SK-N-MC (cell line): Measurements from ENCODE around the gene REEP1.

Experiments used
- DNase-seq: peaks from one replicate; pipeline ENCODE4 v3.0.0-alpha.2; 2011; ENCODE audit warnings: low read depth, low spot score
- H3K27ac ChIP-seq: fragments of 200-600 bp; sonication (generic); 2 replicates; pipeline ENCODE4 v1.5.1; 2016; ENCODE audit warnings: mixed run types
- H3K36me3 ChIP-seq: fragments of 200-600 bp; sonication (generic); 2 replicates; pipeline ENCODE4 v1.6.1; 2017; ENCODE audit warnings: antibody characterized with exemption, low read length, mixed read lengths; ENCODE audit not compliant: insufficient read depth
- H3K4me3 ChIP-seq: fragments of 200-600 bp; sonication (generic); 2 replicates; pipeline ENCODE4 v1.5.1; 2016
- H3K9ac ChIP-seq: fragments of 200-600 bp; sonication (generic); 2 replicates; pipeline ENCODE4 v1.8.0; 2017; ENCODE audit warnings: mixed run types, mixed read lengths; ENCODE audit not compliant: insufficient read length
- H3K9me3 ChIP-seq: fragments of 200-600 bp; sonication (generic); 2 replicates; pipeline ENCODE4 v1.6.1; 2017; ENCODE audit warnings: low read depth, mild to moderate bottlenecking, antibody characterized with exemption, low read length, moderate library complexity, mixed read lengths
- EZH2 ChIP-seq: fragments of 200-600 bp; sonication (generic); IDR thresholded peaks from one replicate; pipeline ENCODE4 v1.6.1; 2017; ENCODE audit warnings: antibody characterized with exemption
- FOXP2 ChIP-seq: optimal IDR thresholded peaks from 2 replicates; pipeline ENCODE3; 2011; ENCODE audit warnings: mild to moderate bottlenecking, moderate library complexity; ENCODE audit not compliant: insufficient read depth; ENCODE audit errors: extremely low read length, control extremely low read depth
- POLR2AphosphoS5 ChIP-seq: IDR thresholded peaks from 2 replicates; pipeline ENCODE4 v1.6.1; 2012; ENCODE audit warnings: mild to moderate bottlenecking, low read depth, low read length, borderline replicate concordance

REEP1 gene

DNA sequence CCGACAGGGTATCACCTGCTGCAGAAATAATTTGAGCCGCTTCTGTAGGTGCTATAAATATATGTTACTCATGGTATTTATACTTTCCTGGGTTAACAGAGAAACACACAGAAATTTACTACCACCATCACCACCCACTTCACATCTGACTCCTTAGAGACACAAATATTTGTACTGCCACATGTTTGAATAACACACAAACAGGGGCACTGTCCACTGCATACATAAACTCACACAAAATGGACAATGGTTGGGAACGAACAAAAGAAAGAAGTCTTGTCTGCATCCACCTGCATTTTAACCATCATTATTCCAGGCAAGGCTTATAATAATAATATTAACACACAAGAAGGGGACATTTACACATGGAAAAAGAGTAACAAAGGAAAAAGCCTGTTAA lies 166.1 kb downstream of the REEP1 start:
- no peaks in the 10 kb centered on the region for H3K9me3 ChIP-seq
- no peak overlapping the region for H3K9ac ChIP-seq
- DNase-seq: no peak
- TF ChIP-seq FOXP2: no peak
- TF ChIP-seq POLR2AphosphoS5: no peak
- TF ChIP-seq EZH2: no peak
- H3K27ac ChIP-seq: no peak overlapping the region
- H3K36me3 ChIP-seq: peaks cover 82% of the 10 kb centered on the region
- no peak overlapping the region for H3K4me3 ChIP-seq

DNA sequence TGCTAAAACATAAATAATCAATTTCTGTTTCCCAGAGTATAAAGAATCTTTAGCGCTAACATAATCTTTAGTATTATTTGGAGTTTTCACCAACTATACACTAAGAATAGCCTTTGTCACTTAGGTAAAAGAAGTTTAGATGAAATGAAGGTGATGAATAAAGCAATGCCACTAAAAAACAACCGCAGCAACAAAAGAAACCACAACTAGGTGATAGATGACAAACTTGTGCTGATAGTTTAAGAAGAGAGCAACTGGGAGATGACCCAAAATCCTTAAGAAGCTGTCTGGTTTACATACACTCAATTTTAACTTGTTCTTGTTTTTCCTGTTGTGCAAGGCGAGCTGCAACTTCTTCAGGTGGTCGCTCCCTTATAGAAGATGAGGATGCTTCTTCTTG lies 167.0 kb downstream of the REEP1 start:
- Histone ChIP-seq H3K4me3 (no peak overlapping the region), H3K9me3 (no peaks in the 10 kb centered on the region), H3K9ac (no peak overlapping the region), H3K36me3 (peaks cover 81% of the 10 kb centered on the region), H3K27ac (no peak overlapping the region)
- TF ChIP-seq EZH2 (no peak), FOXP2 (no peak), POLR2AphosphoS5 (no peak)
- DNase-seq: no peak
